Uterus (tissue), 4 donors: Measurements from ENCODE around the gene PTH. TPM values are rescaled to one million over a fixed set of nuclear protein-coding genes. Genes with fewer than 3 reads are reported as not detected.

Experiments
- DNase-seq, 2 donors: peaks; one replicate each; pipeline ENCODE4 v3.0.0-alpha.2; 2019 to 2020
- H3K27ac ChIP-seq, 2 donors: fragments of 200-600 bp; sonication (generic); 1 replicate in 1 of 2; 2 replicates in 1 of 2; pipeline ENCODE4 v1.5.1; 2016 to 2018
- H3K27me3 ChIP-seq, 2 donors: fragments of 200-600 bp; sonication (generic); one replicate each; pipeline ENCODE4 v1.5.1; 2018 to 2019; ENCODE audit warnings: control low read depth in 1 of 2
- H3K36me3 ChIP-seq, 2 donors: fragments of 200-600 bp; sonication (generic); one replicate each; pipeline ENCODE4 v1.5.1; 2019; ENCODE audit warnings: control low read depth in 1 of 2
- H3K4me1 ChIP-seq, 2 donors: fragments of 200-600 bp; sonication (generic); one replicate each; pipeline ENCODE4 v1.5.1; 2018 to 2019; ENCODE audit warnings: control low read depth in 1 of 2
- H3K4me3 ChIP-seq, 2 donors: fragments of 200-600 bp; sonication (generic); 1 replicate in 1 of 2; 2 replicates in 1 of 2; pipeline ENCODE4 v1.5.1; 2018 to 2019; ENCODE audit warnings: mild to moderate bottlenecking in 1 of 2
- H3K9me3 ChIP-seq, 2 donors: fragments of 200-600 bp; sonication (generic); one replicate each; pipeline ENCODE4 v1.5.1; 2019; ENCODE audit warnings: control low read depth in 1 of 2
- POLR2A ChIP-seq, 2 donors: fragments of 450-650 bp; IDR thresholded peaks; one replicate each; pipeline ENCODE4 v1.6.1; 2016; ENCODE audit warnings: antibody characterized with exemption in 2 of 2, mild to moderate bottlenecking in 1 of 2, moderate library complexity in 1 of 2
- intact Hi-C: fragments of 100-400 bp; cut with DNase I; formaldehyde crosslinking; loops from one replicate; pipeline ENCODE4 v1.15.1; 2023; ENCODE audit warnings: low total_unique reads
- total RNA-seq, 4 donors: library from RNA; depleted of rRNA in 3 of 4; stranded (reverse); fragments of >200 nt in 3 of 4; gene quantifications; one replicate each; pipeline versions ENCODE4 v1.1.0 to v1.2.4, GENCODE V29; 2014 to 2023
- TF ChIP-seq, protein P1 (sequence below), 4 experiments: fragments of 200-600 bp in 2 of 4; fragments of 450-650 bp in 2 of 4; sonication (generic) in 2 of 4; IDR thresholded peaks; one replicate each; pipeline ENCODE4 v1.5.1; 2016 to 2019; ENCODE audit warnings: antibody characterized with exemption in 4 of 4, mild to moderate bottlenecking in 2 of 4, moderate library complexity in 1 of 4
- donor health status: DM: yes; HTN: yes; CAD: no.

Gene PTH
- not detected for total RNA-seq

DNA sequence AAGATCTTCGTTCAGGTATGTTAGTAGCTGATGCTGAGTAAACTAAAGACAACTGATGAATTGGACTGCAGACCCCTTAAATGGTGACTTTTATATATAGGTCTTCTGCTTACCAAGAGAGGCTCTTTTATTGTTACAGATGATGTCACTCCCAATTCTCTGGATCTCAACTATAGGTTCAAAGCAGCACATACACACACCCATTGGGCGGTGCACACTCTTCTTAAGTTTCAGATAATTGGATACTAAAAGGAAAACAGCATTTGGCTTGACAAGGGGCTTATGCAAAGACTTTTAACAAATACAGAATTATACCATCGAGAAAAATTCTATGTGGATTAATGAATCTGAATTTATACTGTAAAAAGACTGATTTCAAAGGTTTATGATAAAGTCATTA, at the start of gene PTH:
Gene PTH, minus strand, starts transcription at position 69 of the 400 bp plus-strand sequence. CDS start 3,142 bp downstream, outside the sequence.
- DNase-seq: no peak

DNA sequence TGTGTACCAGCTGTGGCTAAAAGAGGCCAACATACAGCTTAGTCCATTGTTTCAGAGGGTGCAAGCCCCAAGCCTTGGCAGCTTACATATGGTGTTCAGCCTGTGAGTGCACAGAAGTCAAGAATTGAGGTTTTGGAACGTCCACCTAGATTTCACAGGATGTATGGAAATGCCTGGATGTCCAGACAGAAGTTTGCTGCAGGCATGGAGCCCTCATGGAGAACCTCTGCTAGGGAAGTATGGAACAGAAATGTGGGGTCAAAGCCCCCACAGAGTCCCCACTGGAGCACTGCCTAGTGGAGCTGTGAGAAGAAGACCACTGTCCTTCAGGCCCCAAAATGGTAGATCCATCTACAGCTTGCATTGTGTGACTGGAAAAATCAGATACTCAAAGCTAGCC, 42.2 kb upstream of the PTH start:
- TF ChIP-seq POLR2A (IDR thresholded peaks at IDR 0.05): no peak
- TF ChIP-seq, protein P1, sequence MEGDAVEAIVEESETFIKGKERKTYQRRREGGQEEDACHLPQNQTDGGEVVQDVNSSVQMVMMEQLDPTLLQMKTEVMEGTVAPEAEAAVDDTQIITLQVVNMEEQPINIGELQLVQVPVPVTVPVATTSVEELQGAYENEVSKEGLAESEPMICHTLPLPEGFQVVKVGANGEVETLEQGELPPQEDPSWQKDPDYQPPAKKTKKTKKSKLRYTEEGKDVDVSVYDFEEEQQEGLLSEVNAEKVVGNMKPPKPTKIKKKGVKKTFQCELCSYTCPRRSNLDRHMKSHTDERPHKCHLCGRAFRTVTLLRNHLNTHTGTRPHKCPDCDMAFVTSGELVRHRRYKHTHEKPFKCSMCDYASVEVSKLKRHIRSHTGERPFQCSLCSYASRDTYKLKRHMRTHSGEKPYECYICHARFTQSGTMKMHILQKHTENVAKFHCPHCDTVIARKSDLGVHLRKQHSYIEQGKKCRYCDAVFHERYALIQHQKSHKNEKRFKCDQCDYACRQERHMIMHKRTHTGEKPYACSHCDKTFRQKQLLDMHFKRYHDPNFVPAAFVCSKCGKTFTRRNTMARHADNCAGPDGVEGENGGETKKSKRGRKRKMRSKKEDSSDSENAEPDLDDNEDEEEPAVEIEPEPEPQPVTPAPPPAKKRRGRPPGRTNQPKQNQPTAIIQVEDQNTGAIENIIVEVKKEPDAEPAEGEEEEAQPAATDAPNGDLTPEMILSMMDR (IDR thresholded peaks at IDR 0.05): no peak
- Histone ChIP-seq H3K4me3 (no peak overlapping the region), H3K27ac (no peak overlapping the region), H3K4me1 (no peaks in the 10 kb centered on the region), H3K27me3 (no peaks in the 10 kb centered on the region), H3K36me3 (no peaks in the 10 kb centered on the region), H3K9me3 (no peaks in the 10 kb centered on the region)
- intact Hi-C loops: no loop called here
- DNase-seq: no peak

More for the DNA sequence above, at the start of gene PTH:
- Histone ChIP-seq H3K27me3 (no peaks in the 10 kb centered on the region), H3K36me3 (no peaks in the 10 kb centered on the region), H3K9me3 (no peaks in the 10 kb centered on the region), H3K4me1 (no peaks in the 10 kb centered on the region), H3K27ac (no peak within 1 kb of the TSS), H3K4me3 (no peak within 1 kb of the TSS)
- intact Hi-C loops: no loop called here
- no peak for TF ChIP-seq POLR2A (IDR thresholded peaks at IDR 0.05)
- TF ChIP-seq, protein P1 (IDR thresholded peaks at IDR 0.05): no peak

DNA sequence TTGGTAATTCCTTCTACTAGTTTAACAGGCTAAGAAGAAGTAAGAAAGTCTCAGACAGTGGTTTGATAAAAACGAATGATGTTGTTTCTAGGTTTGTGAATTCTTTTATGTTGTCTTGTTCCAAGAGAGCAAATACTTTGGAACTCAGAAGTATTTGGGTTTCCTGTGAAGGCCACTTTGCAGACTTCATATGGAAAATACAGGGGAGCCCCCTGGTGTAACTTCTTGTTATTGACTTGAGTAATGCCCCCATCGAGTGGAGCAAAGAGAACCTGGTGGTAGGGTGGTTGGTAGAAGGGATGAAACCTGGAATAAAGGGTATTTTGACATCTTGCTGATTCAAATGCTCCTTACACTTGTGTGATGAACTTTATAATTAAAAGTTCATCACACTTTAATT, 40.0 kb upstream of the PTH start:
- Histone ChIP-seq H3K36me3 (no peaks in the 10 kb centered on the region), H3K4me3 (no peak overlapping the region), H3K9me3 (no peaks in the 10 kb centered on the region), H3K4me1 (no peaks in the 10 kb centered on the region), H3K27ac (no peak overlapping the region), H3K27me3 (no peaks in the 10 kb centered on the region)
- TF ChIP-seq, protein P1 (IDR thresholded peaks at IDR 0.05): no peak
- TF ChIP-seq POLR2A (IDR thresholded peaks at IDR 0.05): no peak
- DNase-seq: no peak
- intact Hi-C loops: no loop called here

DNA sequence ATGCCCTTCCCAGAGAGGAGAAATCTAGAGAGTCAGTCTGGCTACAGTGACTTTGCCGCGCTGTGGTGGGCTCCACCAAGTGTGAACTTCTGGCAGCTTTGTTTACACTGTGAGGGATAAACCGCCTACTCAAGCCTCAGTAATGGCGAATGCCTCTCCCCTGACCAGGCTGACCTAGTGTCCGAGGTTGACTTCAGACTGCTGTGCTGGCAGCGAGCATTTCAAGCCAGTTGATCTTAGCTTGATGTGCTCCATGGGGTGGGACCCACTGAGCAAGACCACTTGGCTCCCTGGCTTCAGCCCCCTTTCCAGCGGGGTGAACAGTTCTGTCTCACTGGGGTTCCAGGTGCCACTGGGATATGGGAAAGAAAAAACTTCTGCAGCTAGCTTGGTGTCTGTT, 38.6 kb upstream of the PTH start:
- Histone ChIP-seq H3K27ac (no peak overlapping the region), H3K9me3 (no peaks in the 10 kb centered on the region), H3K36me3 (no peaks in the 10 kb centered on the region), H3K4me3 (no peak overlapping the region), H3K27me3 (no peaks in the 10 kb centered on the region), H3K4me1 (no peaks in the 10 kb centered on the region)
- TF ChIP-seq, protein P1 (IDR thresholded peaks at IDR 0.05): no peak
- TF ChIP-seq POLR2A (IDR thresholded peaks at IDR 0.05): no peak
- no peak for DNase-seq
- intact Hi-C loops: no loop called here

DNA sequence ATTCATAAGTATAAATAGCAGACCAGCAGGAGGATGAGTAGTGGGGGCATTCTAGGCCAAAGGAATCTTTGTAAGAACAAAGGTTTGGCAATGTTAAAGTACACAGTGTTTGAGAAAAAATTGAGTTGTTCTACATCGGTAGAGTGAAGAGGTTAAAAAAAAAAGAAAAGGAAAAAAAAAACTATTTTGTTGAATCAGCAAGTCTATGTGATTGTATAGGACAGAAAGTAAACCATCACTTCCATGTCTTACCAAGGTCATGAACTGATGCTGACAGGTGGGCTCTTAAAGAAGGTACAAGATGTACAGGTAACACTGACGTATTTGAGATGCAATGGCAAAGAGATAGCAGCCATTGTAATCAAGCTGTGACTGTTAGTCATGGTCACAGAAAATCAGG, 29.5 kb upstream of the PTH start:
- no peak for DNase-seq
- no peak for TF ChIP-seq POLR2A (IDR thresholded peaks at IDR 0.05)
- TF ChIP-seq, protein P1 (IDR thresholded peaks at IDR 0.05): no peak
- Histone ChIP-seq H3K4me3 (no peak overlapping the region), H3K27ac (no peak overlapping the region), H3K27me3 (no peaks in the 10 kb centered on the region), H3K36me3 (no peaks in the 10 kb centered on the region), H3K9me3 (no peaks in the 10 kb centered on the region), H3K4me1 (no peaks in the 10 kb centered on the region)
- intact Hi-C loops: no loop called here
